CD4-positive, alpha-beta T cell treated with Interleukin-17A for 4 hours (primary cell): Measurements from ENCODE around the gene TMC2.
A peak's percentile ranks its signal among the peaks of the same experiment; 100 is the strongest.
"Not testable (repeated sequence)": the region's sequence is repeated elsewhere in the genome, so short reads cannot be mapped to it uniquely, and the experiment has no call there.

ENCODE experiments used
- DNase-seq: peaks from one replicate; pipeline ENCODE4 v3.0.0-alpha.2; 2020; ENCODE audit warnings: mixed read lengths

The TMC2 gene

GRCh38 chr20:2663887-2664719 lies 127.7 kb downstream of the TMC2 start, which contains the start of gene IDH3B:
IDH3B (minus strand) TSS chr20:2664216; CDS start chr20:2664188, 28 bp downstream.
- DNase-seq = peak; percentile 90

GRCh38 chr20:2671977-2672376 lies 135.6 kb downstream of the TMC2 start:
- no peak for DNase-seq

- DNase-seq = no peak
These were observed 136.1 kb downstream of the TMC2 start for GRCh38 chr20:2672446-2672845.

- no peak for DNase-seq
These were observed 137.1 kb downstream of the TMC2 start for GRCh38 chr20:2673453-2673852.

GRCh38 chr20:2680046-2680445 lies 143.7 kb downstream of the TMC2 start:
- no peak for DNase-seq

- not testable (repeated sequence) for DNase-seq
These were observed 145.7 kb downstream of the TMC2 start for GRCh38 chr20:2682040-2682439.

- not testable (repeated sequence) for DNase-seq
These were observed 148.4 kb downstream of the TMC2 start for GRCh38 chr20:2684817-2685216.

GRCh38 chr20:2687514-2687913 lies 151.1 kb downstream of the TMC2 start:
- DNase-seq = no peak

- peak; percentile 80 for DNase-seq
These were observed 151.7 kb downstream of the TMC2 start for GRCh38 chr20:2688041-2688591.

GRCh38 chr20:2690213-2690612 lies 153.8 kb downstream of the TMC2 start:
- DNase-seq = no peak

GRCh38 chr20:2690718-2691117 lies 154.3 kb downstream of the TMC2 start:
- no peak for DNase-seq

- no peak for DNase-seq
These were observed 154.8 kb downstream of the TMC2 start for GRCh38 chr20:2691127-2691526.
